Mucosa of descending colon (tissue), 3 donors: ENCODE measurements around the gene DMTF1. TPM values are rescaled to one million over a fixed set of nuclear protein-coding genes. Genes with fewer than 3 reads are reported as not detected.

Source experiments
- ATAC-seq: fragments of 200-7000 bp; cut with Tn5 transposase; one replicate; pipeline ENCODE4 v1.9.1; 2020; ENCODE audit warnings: mild to moderate bottlenecking, moderate library complexity
- DNase-seq, 3 donors: peaks; one replicate each; pipeline ENCODE4 v3.0.0-alpha.2; 2020
- H3K36me3 ChIP-seq: fragments of 200-600 bp; one replicate; pipeline ENCODE4 v1.8.0; 2021; ENCODE audit warnings: low read depth, mild to moderate bottlenecking
- H3K4me1 ChIP-seq: fragments of 200-600 bp; one replicate; pipeline ENCODE4 v1.8.0; 2021; ENCODE audit warnings: low read depth, mild to moderate bottlenecking
- H3K4me3 ChIP-seq: fragments of 200-600 bp; one replicate; pipeline ENCODE4 v1.8.0; 2021; ENCODE audit warnings: mild to moderate bottlenecking
- H3K9me3 ChIP-seq: fragments of 200-600 bp; one replicate; pipeline ENCODE4 v1.8.0; 2021; ENCODE audit warnings: mild to moderate bottlenecking
- CTCF ChIP-seq: fragments of 200-600 bp; IDR thresholded peaks from one replicate; pipeline ENCODE4 v1.8.0; 2022; ENCODE audit warnings: antibody characterized with exemption, mild to moderate bottlenecking
- intact Hi-C, 2 donors: fragments of 100-400 bp; cut with DNase I in 1 of 2; cut with micrococcal nuclease in 1 of 2; formaldehyde crosslinking; loops; one replicate each; pipeline versions ENCODE4 v1.11.0 to v1.11.1; 2022; cut with DNase I, micrococcal nuclease
- total RNA-seq, 3 donors: library from RNA; stranded (reverse); fragmentation: NEBNext Ultra II Directional in 2 of 3; extraction: Animal tissue kit (Norgen Biotek cat#: 25700) in 2 of 3; gene quantifications; one replicate each; pipeline versions ENCODE4 v1.2.1 to v1.2.4, GENCODE V29; 2021 to 2023
- donor health status: DM: no; HTN: no; CAD: no; lungs with moderate emphysema.
- donor health status: DM: no; HTN: no; CAD: no.
- donor health status: DM: no; HTN: yes; CAD: no.

The DMTF1 gene
- total RNA-seq, 3 donors from 2014 or later, result 48.4 to 94.5 (median 91.9) TPM

GRCh38 chr7:87148332-87148955 is 3.8 kb upstream of the DMTF1 start:
- Histone ChIP-seq H3K9me3 (no peaks in the 10 kb centered on the region), H3K36me3 (no peaks in the 10 kb centered on the region), H3K4me1 (no peaks in the 10 kb centered on the region), H3K4me3 (no peak overlapping the region)
- no peak for TF ChIP-seq CTCF
- DNase-seq (no peak), ATAC-seq (no peak)
- intact Hi-C loops, result loop anchor here (5.0 to 10.0 kb wide), 2 partner anchors 214 to 221 kb away; no protein-coding TSS in a partner anchor

- H3K36me3 ChIP-seq, result no peaks in the 10 kb centered on the region
- intact Hi-C loops, result loop anchor here in 1 of 2 donors (10.0 kb wide), 1 partner anchor 64 kb away; the partner anchor contains the start of gene TMEM243
- H3K4me3 ChIP-seq, result no peak overlapping the region
- ATAC-seq (no peak), DNase-seq (no peak)
- H3K4me1 ChIP-seq, result peaks cover 26% of the 10 kb centered on the region
- no peak for TF ChIP-seq CTCF
- no peaks in the 10 kb centered on the region for H3K9me3 ChIP-seq
Measured at GRCh38 chr7:87151002-87151728, 1.1 kb upstream of the DMTF1 start.

- peak; percentile 32 for ATAC-seq
- no peak for DNase-seq
- intact Hi-C loops, result loop anchor here in 1 of 2 donors (10.0 kb wide), 1 partner anchor 63 kb away; the partner anchor contains the start of gene TMEM243
- TF ChIP-seq CTCF, result no peak
- Histone ChIP-seq H3K9me3 (no peaks in the 10 kb centered on the region), H3K4me3 (peak overlapping the region; percentile 52), H3K4me1 (peaks cover 29% of the 10 kb centered on the region), H3K36me3 (no peaks in the 10 kb centered on the region)
Measured at GRCh38 chr7:87151729-87152111, 533 bp upstream of the DMTF1 start.

- H3K4me1 ChIP-seq, result peaks cover 35% of the 10 kb centered on the region
- intact Hi-C loops, result loop anchor here in 1 of 2 donors (10.0 kb wide), 1 partner anchor 62 kb away; the partner anchor contains the start of gene TMEM243
- no peak for TF ChIP-seq CTCF
- H3K36me3 ChIP-seq, result no peaks in the 10 kb centered on the region
- peak; percentile 36 for ATAC-seq
- no peaks in the 10 kb centered on the region for H3K9me3 ChIP-seq
- H3K4me3 ChIP-seq, result peak overlapping the region; percentile 52
- DNase-seq, result peak; percentile 55 to 61 (median 61)
Measured at GRCh38 chr7:87152897-87153641, 816 bp downstream of the DMTF1 start.

DNA sequence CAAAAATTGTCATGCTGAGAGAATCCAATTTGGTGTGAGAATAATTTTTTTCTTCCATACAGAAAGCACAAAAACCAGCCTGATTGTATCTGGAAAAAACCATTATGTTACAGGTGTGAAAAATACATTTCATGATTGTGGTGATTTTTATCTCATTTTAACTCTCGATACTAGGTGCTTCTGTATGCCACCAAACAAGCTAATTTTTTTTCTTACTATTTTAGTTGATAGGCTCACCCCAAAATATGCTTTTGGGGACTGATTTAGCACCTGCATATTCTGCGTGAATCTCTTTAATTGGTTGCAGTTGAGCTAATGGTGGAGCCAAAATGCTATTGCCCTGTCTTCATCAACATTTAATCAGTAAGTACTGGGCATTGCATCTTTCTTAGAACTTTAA is 1.9 kb downstream of the DMTF1 start:
- TF ChIP-seq CTCF, result no peak
- no peaks in the 10 kb centered on the region for H3K9me3 ChIP-seq
- intact Hi-C loops, result loop anchor here in 1 of 2 donors (10.0 kb wide), 1 partner anchor 61 kb away; the partner anchor contains the start of gene TMEM243
- no peak overlapping the region for H3K4me3 ChIP-seq
- DNase-seq (no peak), ATAC-seq (no peak)
- no peaks in the 10 kb centered on the region for H3K36me3 ChIP-seq
- H3K4me1 ChIP-seq, result peaks cover 35% of the 10 kb centered on the region
